ENCODE measurements around the gene KIAA0753.

GRCh38 chr17:6558276-6558675, 82.2 kb downstream of the KIAA0753 start:
- no peak for TF ChIP-seq EZH2 (IDR thresholded peaks at IDR 0.05; ENCODE audit: low read length)
- TF ChIP-seq CTCF (optimal IDR thresholded peaks at IDR 0.05 in 1 of 3, IDR thresholded peaks at IDR 0.05 in 1 of 3, conservative IDR thresholded peaks at IDR 0.05 in 1 of 3; ENCODE audit: extremely low read depth in 1 of 3, insufficient read depth in 2 of 3, low read length in 3 of 3) = no peak
